PC-3 (cell line): Measurements from ENCODE around the gene MYH9. TPM values are rescaled to one million over a fixed set of nuclear protein-coding genes. Genes with fewer than 3 reads are reported as not detected.
A peak's percentile ranks its signal among the peaks of the same experiment; 100 is the strongest.

Experiments used
- ATAC-seq: fragments of 200-7000 bp; cut with Tn5 transposase; 2 replicates; pipeline ENCODE4 v1.9.1; 2020; ENCODE audit warnings: mild to moderate bottlenecking, moderate library complexity
- BruUV-seq: library from RNA; stranded (reverse); fragments of 400-500 nt; replicated peaks from 2 replicates; lab custom pipeline; 2021; lab: Mats Ljungman, UMichigan
- CTCF ChIA-PET: fragments of 300-600 bp; sonication (Branson Sonifier 250); formaldehyde crosslinking; loops from one replicate; lab custom pipeline; 2022; ENCODE audit warnings: antibody characterized with exemption; lab: Charles Lee
- POLR2A ChIA-PET: fragments of 300-600 bp; sonication (Branson Sonifier 250); formaldehyde crosslinking; loops from one replicate; lab custom pipeline; 2022; ENCODE audit warnings: antibody characterized with exemption; ENCODE audit not compliant: unreplicated experiment; lab: Charles Lee
- DNase-seq: peaks from one replicate; pipeline ENCODE4 v3.0.0-alpha.2; 2015
- H2AFZ ChIP-seq: fragments of 300-600 bp; sonication (generic); 2 replicates; pipeline ENCODE4 v1.6.0; 2016; ENCODE audit warnings: antibody characterized with exemption, low read length
- H3F3A ChIP-seq: fragments of 300-600 bp; sonication (generic); one replicate; pipeline ENCODE4 v1.6.0; 2017; ENCODE audit warnings: antibody characterized with exemption, low read length, control low read depth, mild to moderate bottlenecking; ENCODE audit not compliant: unreplicated experiment
- H3K27ac ChIP-seq: fragments of 300-600 bp; sonication (generic); 2 replicates; pipeline ENCODE4 v1.5.1; 2016; ENCODE audit warnings: mild to moderate bottlenecking, low read length
- H3K27me3 ChIP-seq: fragments of 300-600 bp; sonication (generic); 2 replicates; pipeline ENCODE4 v1.6.1; 2016; ENCODE audit warnings: low read length, mixed read lengths
- H3K36me3 ChIP-seq: fragments of 300-600 bp; sonication (generic); 2 replicates; pipeline ENCODE4 v1.6.1; 2016; ENCODE audit warnings: low read depth, mixed run types, low read length, mixed read lengths
- H3K4me1 ChIP-seq: fragments of 300-600 bp; sonication (generic); 2 replicates; pipeline ENCODE4 v1.5.1; 2016; ENCODE audit warnings: low read length; ENCODE audit not compliant: insufficient read depth
- H3K4me2 ChIP-seq: fragments of 300-600 bp; sonication (generic); 2 replicates; pipeline ENCODE4 v1.6.0; 2016; ENCODE audit warnings: low read length
- H3K4me3 ChIP-seq: fragments of 300-600 bp; sonication (generic); 2 replicates; pipeline ENCODE4 v1.5.1; 2016; ENCODE audit warnings: mild to moderate bottlenecking, low read length, mixed read lengths
- H3K79me2 ChIP-seq: fragments of 300-600 bp; sonication (generic); 2 replicates; pipeline ENCODE4 v1.6.1; 2017; ENCODE audit warnings: low read length, mixed read lengths
- H3K9ac ChIP-seq: fragments of 300-600 bp; sonication (generic); 2 replicates; pipeline ENCODE4 v1.6.0; 2016; ENCODE audit warnings: mild to moderate bottlenecking, low read length
- H3K9me2 ChIP-seq: fragments of 300-600 bp; sonication (generic); replicated peaks from 2 replicates; pipeline ENCODE4 v1.6.1; 2016; ENCODE audit warnings: mixed run types, low read length, mixed read lengths
- H3K9me3 ChIP-seq: fragments of 300-600 bp; sonication (generic); 2 replicates; pipeline ENCODE4 v1.6.1; 2016; ENCODE audit warnings: low read length, mixed read lengths
- H4K20me1 ChIP-seq: fragments of 300-600 bp; sonication (generic); 2 replicates; pipeline ENCODE4 v1.6.1; 2016; ENCODE audit warnings: low read length, mixed read lengths
- EZH2 ChIP-seq: fragments of 300-600 bp; sonication (generic); IDR thresholded peaks from one replicate; pipeline ENCODE4 v1.6.1; 2017; ENCODE audit warnings: antibody characterized with exemption, mild to moderate bottlenecking, low read length; ENCODE audit not compliant: unreplicated experiment
- EZH2phosphoT487 ChIP-seq: fragments of 300-600 bp; sonication (generic); IDR thresholded peaks from 2 replicates; pipeline ENCODE4 v1.6.1; 2018; ENCODE audit warnings: mild to moderate bottlenecking, antibody characterized with exemption, low read length, borderline replicate concordance
- intact Hi-C: fragments of 100-400 bp; cut with micrococcal nuclease; formaldehyde crosslinking; loops from 2 replicates; pipeline ENCODE4 v1.9.0; 2023
- total RNA-seq: library from RNA; depleted of rRNA; stranded (reverse); fragments of >200 nt; gene quantifications from 2 replicates; pipeline ENCODE4 v1.2.3, GENCODE V29; 2014
- TF ChIP-seq, protein P1 (sequence below): fragments of 300-600 bp; sonication (generic); conservative IDR thresholded peaks from 2 replicates; pipeline ENCODE4 v1.5.1; 2017; ENCODE audit warnings: antibody characterized with exemption, low read depth, mild to moderate bottlenecking, low read length

MYH9 gene
- total RNA-seq, 1 experiment from 2014 or later = 357 TPM

DNA sequence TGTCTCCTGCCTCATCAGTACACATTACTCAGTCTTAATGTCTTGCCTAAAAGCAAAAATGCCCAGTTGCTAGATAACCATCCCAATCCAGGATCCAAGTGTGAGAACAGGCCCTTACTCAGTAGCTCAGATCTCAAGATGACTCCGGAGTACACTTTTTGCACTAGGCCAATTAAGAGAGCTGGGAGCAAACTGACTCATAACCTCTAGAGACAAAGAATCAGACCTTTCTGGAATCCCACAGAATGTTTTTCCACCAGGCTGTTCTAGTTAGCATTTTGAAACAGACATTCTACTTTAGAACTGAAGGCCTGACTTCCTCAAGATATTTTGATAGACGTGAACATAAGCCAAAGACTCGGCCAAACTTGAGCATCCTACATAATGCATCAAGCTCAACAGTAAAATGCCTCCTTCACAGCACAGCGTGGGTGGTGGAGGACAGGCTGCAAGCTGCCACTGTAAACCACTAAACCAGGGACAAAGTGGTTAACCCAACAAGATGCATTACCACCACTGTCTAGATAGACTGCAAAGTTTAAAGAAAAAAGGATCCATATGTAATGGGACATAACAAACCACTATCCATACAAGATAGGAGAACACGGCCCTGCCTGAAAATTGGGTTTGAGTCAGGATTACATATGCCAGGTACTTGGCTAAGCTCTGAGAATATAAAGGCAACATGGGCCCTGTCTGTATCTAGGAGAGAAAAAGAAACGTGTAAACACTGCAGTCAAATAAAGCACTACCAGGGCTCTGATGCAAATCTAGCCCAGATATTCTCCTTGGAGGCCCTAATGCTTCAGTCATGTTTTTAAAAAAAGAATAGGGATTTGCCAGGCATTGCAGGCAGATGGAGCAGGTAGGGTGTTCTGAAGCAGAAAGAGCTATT, 48.3 kb downstream of the MYH9 start:
- H3K9me2 ChIP-seq = no peaks in the 10 kb centered on the region
- no peaks in the 10 kb centered on the region for H3K27me3 ChIP-seq
- H3K9me3 ChIP-seq = no peaks in the 10 kb centered on the region
- no peak overlapping the region for H3K4me3 ChIP-seq
- H3K79me2 ChIP-seq = peaks cover 98% of the 10 kb centered on the region
- no peaks in the 10 kb centered on the region for H3F3A ChIP-seq
- no peak overlapping the region for H3K4me2 ChIP-seq
- no peak overlapping the region for H3K9ac ChIP-seq
- no peak overlapping the region for H3K27ac ChIP-seq
- DNase-seq (no peak), ATAC-seq (no peak)
- intact Hi-C loops = no loop called here
- ChIA-PET POLR2A (no interaction called here), CTCF (no interaction called here)
- no peak overlapping the region for H2AFZ ChIP-seq
- BruUV-seq = TSS peak; percentile 16
- no peak for TF ChIP-seq EZH2phosphoT487
- TF ChIP-seq, protein P1, sequence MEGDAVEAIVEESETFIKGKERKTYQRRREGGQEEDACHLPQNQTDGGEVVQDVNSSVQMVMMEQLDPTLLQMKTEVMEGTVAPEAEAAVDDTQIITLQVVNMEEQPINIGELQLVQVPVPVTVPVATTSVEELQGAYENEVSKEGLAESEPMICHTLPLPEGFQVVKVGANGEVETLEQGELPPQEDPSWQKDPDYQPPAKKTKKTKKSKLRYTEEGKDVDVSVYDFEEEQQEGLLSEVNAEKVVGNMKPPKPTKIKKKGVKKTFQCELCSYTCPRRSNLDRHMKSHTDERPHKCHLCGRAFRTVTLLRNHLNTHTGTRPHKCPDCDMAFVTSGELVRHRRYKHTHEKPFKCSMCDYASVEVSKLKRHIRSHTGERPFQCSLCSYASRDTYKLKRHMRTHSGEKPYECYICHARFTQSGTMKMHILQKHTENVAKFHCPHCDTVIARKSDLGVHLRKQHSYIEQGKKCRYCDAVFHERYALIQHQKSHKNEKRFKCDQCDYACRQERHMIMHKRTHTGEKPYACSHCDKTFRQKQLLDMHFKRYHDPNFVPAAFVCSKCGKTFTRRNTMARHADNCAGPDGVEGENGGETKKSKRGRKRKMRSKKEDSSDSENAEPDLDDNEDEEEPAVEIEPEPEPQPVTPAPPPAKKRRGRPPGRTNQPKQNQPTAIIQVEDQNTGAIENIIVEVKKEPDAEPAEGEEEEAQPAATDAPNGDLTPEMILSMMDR = no peak
- TF ChIP-seq EZH2 = no peak
- H4K20me1 ChIP-seq = peaks cover 55% of the 10 kb centered on the region
- H3K36me3 ChIP-seq = peaks cover 70% of the 10 kb centered on the region
- peaks cover 14% of the 10 kb centered on the region for H3K4me1 ChIP-seq

- no peak for ATAC-seq
- ChIA-PET POLR2A (no interaction called here), CTCF (no interaction called here)
- peaks cover 13% of the 10 kb centered on the region for H3F3A ChIP-seq
- H2AFZ ChIP-seq = no peak overlapping the region
- peaks cover 94% of the 10 kb centered on the region for H3K79me2 ChIP-seq
- H3K4me1 ChIP-seq = peaks cover 33% of the 10 kb centered on the region
- no peaks in the 10 kb centered on the region for H3K27me3 ChIP-seq
- no peak overlapping the region for H3K4me2 ChIP-seq
- DNase-seq = no peak
- intact Hi-C loops = no loop called here
- no peaks in the 10 kb centered on the region for H3K9me2 ChIP-seq
- H3K36me3 ChIP-seq = peaks cover 73% of the 10 kb centered on the region
- H3K9ac ChIP-seq = no peak overlapping the region
- no peak overlapping the region for H3K27ac ChIP-seq
- peaks cover 41% of the 10 kb centered on the region for H4K20me1 ChIP-seq
- TF ChIP-seq EZH2 (no peak), EZH2phosphoT487 (no peak)
- TF ChIP-seq, protein P1 = no peak
- H3K9me3 ChIP-seq = no peaks in the 10 kb centered on the region
- no TSS peak for BruUV-seq
- no peak overlapping the region for H3K4me3 ChIP-seq
Observed at GRCh38 chr22:36337365-36338130, 50.2 kb downstream of the MYH9 start.
